ENCODE results near the gene DLD.

The DLD gene

GRCh38 chr7:107938456-107939250 lies 47.7 kb downstream of the DLD start:
- TF ChIP-seq EZH2 (IDR thresholded peaks at IDR 0.05; ENCODE audit: borderline replicate concordance, low read depth, low read length, severe bottlenecking) (no peak), CTCF (IDR thresholded peaks at IDR 0.05; ENCODE audit: borderline replicate concordance, extremely low read depth, low read length, poor library complexity, severe bottlenecking) (no peak)
- no peak for ATAC-seq (ENCODE audit: insufficient read depth, low read depth)
- H2AFZ ChIP-seq (ENCODE audit: low read depth, low read length) = no peak overlapping the region
- H3K27me3 ChIP-seq (ENCODE audit: insufficient read depth, low read length, poor library complexity) = no peaks in the 10 kb centered on the region
- H3K4me3 ChIP-seq (ENCODE audit: low read depth in 1 of 2, low read length in 2 of 2) = no peak overlapping the region
- no peaks in the 10 kb centered on the region for H3K9me3 ChIP-seq (ENCODE audit: insufficient read depth, low read length, severe bottlenecking)
- peaks cover 10% of the 10 kb centered on the region; the same call in 1 of the 2 replicates for H3K36me3 ChIP-seq (ENCODE audit: insufficient read depth, low read length)
- no peak overlapping the region for H3K4me2 ChIP-seq (ENCODE audit: insufficient read depth, low read length)
- no peaks in the 10 kb centered on the region for H3K79me2 ChIP-seq (ENCODE audit: insufficient read depth, low read length)
- H3K4me1 ChIP-seq (ENCODE audit: insufficient read depth, low read length) = no peaks in the 10 kb centered on the region
- no peak overlapping the region for H3K27ac ChIP-seq (ENCODE audit: low read length)
- H4K20me1 ChIP-seq (ENCODE audit: insufficient read depth, low read length) = no peaks in the 10 kb centered on the region
- no peak for DNase-seq
- H3K9ac ChIP-seq (ENCODE audit: low read depth, low read length) = no peak overlapping the region

DNA sequence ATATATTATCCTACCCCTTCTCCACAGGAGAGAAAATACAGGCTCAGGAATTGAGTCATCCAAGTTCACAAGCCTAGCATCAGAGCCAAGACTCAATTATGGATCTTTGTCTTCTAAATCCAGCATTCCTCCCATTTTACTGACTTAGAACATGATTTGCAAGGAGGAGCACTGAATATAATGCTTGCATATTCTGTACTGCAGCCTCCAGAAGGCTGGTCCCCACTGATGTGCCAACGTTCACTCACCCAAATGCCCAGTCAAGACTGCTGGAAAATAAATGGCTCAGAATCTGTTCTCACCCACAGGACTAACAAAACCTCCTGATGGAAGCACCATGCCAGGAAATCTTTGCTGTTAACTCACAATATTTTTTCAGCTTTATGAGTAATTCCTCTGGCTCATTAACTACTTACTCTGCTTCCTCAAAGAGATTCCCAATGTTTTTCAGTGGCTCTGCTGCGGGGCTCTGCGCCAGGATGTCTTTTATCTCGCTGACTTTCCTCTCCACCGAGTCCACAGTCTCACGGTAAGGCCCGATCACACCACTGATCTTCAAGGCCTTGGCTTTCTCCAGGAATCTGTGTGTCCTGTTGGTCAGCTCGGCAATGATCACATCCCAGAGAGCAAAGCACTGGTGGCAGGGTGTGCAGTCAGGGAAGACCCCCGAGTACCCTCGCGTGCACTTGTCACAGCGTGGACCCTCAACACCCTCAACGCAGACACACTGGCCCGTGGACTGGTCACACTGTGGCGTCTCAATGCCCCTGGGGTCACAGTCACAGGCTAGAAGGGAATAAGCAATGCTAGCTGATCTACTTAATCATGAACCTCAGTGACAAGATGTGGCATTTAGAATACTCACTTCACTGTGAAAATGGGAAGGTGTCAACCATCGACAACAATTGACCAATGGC lies 48.8 kb downstream of the DLD start:
- no peak for ATAC-seq (ENCODE audit: insufficient read depth, low read depth)
- no peak overlapping the region for H3K4me3 ChIP-seq (ENCODE audit: low read depth in 1 of 2, low read length in 2 of 2)
- H3K79me2 ChIP-seq (ENCODE audit: insufficient read depth, low read length) = no peaks in the 10 kb centered on the region
- H4K20me1 ChIP-seq (ENCODE audit: insufficient read depth, low read length) = no peaks in the 10 kb centered on the region
- no peak overlapping the region for H2AFZ ChIP-seq (ENCODE audit: low read depth, low read length)
- H3K4me2 ChIP-seq (ENCODE audit: insufficient read depth, low read length) = no peak overlapping the region
- H3K27ac ChIP-seq (ENCODE audit: low read length) = no peak overlapping the region
- H3K36me3 ChIP-seq (ENCODE audit: insufficient read depth, low read length) = peaks cover 10% of the 10 kb centered on the region; the same call in 1 of the 2 replicates
- no peak for DNase-seq
- no peaks in the 10 kb centered on the region for H3K4me1 ChIP-seq (ENCODE audit: insufficient read depth, low read length)
- no peak for TF ChIP-seq CTCF (IDR thresholded peaks at IDR 0.05; ENCODE audit: borderline replicate concordance, extremely low read depth, low read length, poor library complexity, severe bottlenecking)
- TF ChIP-seq EZH2 (IDR thresholded peaks at IDR 0.05; ENCODE audit: borderline replicate concordance, low read depth, low read length, severe bottlenecking) = no peak
- H3K9ac ChIP-seq (ENCODE audit: low read depth, low read length) = no peak overlapping the region
- H3K27me3 ChIP-seq (ENCODE audit: insufficient read depth, low read length, poor library complexity) = no peaks in the 10 kb centered on the region
- H3K9me3 ChIP-seq (ENCODE audit: insufficient read depth, low read length, severe bottlenecking) = no peaks in the 10 kb centered on the region

- DNase-seq (no peak), ATAC-seq (ENCODE audit: insufficient read depth, low read depth) (no peak)
- H3K9ac ChIP-seq (ENCODE audit: low read depth, low read length) = no peak overlapping the region
- TF ChIP-seq CTCF (IDR thresholded peaks at IDR 0.05; ENCODE audit: borderline replicate concordance, extremely low read depth, low read length, poor library complexity, severe bottlenecking) = no peak
- no peak for TF ChIP-seq EZH2 (IDR thresholded peaks at IDR 0.05; ENCODE audit: borderline replicate concordance, low read depth, low read length, severe bottlenecking)
- no peak overlapping the region for H3K27ac ChIP-seq (ENCODE audit: low read length)
- H3K79me2 ChIP-seq (ENCODE audit: insufficient read depth, low read length) = no peaks in the 10 kb centered on the region
- H3K9me3 ChIP-seq (ENCODE audit: insufficient read depth, low read length, severe bottlenecking) = no peaks in the 10 kb centered on the region
- H2AFZ ChIP-seq (ENCODE audit: low read depth, low read length) = no peak overlapping the region
- no peaks in the 10 kb centered on the region for H3K27me3 ChIP-seq (ENCODE audit: insufficient read depth, low read length, poor library complexity)
- no peaks in the 10 kb centered on the region for H3K4me1 ChIP-seq (ENCODE audit: insufficient read depth, low read length)
- no peak overlapping the region for H3K4me3 ChIP-seq (ENCODE audit: low read depth in 1 of 2, low read length in 2 of 2)
- H3K4me2 ChIP-seq (ENCODE audit: insufficient read depth, low read length) = no peak overlapping the region
- H3K36me3 ChIP-seq (ENCODE audit: insufficient read depth, low read length) = peaks cover 10% of the 10 kb centered on the region; the same call in 1 of the 2 replicates
- H4K20me1 ChIP-seq (ENCODE audit: insufficient read depth, low read length) = no peaks in the 10 kb centered on the region
These were observed 50.0 kb downstream of the DLD start for GRCh38 chr7:107940951-107941350.

Measured in DND-41 (cell line).